ENCODE measurements around the gene RPL35. TPM values are rescaled to one million over a fixed set of nuclear protein-coding genes. Genes with fewer than 3 reads are reported as not detected.
"Not testable (repeated sequence)": the region's sequence is repeated elsewhere in the genome, so short reads cannot be mapped to it uniquely, and the experiment has no call there.

The RPL35 gene
- polyA plus RNA-seq, 1 donor: 2,149 TPM

DNA sequence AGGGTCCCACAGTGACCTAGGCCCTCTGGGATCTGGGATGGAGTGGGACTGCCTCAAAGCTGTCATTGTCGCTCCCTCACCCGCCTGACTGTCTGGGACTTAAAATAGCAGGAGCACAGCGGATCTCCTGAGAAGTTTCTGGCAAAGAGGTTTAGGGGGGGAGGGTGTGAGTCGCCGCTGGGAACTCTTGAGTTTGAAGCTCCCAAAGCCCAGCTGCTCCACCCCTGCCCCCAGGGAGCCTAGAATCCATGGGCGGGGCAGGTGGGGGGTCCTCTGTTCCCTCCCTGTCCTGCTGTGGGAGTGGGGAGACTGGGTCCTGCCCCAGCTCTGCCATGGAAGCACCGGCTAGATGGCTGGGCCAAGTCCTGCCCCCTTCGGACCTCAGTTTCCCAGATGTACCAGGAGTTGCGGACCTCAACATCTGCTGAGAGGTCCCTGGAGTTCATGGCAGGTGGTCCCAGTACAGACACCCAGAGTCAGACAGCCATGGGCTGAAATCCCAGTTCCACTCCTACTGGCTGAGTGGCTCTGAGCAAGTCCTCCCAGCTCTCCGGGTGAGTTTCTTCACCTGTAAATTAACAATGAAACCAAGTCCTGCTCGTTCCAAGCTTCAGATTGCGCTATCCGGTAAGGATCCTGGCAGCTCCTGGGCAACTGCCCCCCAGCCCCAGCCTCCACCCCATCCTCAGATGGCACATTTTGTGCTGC, 9.5 kb downstream of the RPL35 start:
- no peak for DNase-seq

DNA sequence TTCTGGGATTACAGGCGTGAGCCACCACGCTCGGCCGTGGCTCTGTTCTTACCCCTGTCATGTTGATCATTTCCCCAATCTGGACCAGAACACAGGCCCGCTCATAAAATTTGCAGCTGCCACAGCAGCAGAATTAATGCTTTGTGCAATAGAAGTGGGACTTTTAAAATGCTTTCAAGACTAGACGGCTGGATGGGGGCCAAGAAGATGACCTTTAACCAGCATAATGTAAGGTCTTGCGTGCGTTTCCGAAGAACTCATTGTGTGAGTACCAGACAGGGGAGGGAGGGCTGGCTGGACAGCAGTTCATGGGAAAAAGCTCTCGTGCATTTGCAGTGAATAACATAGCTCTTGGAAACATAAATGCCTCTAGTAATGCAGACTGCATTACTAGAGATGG, 12.0 kb downstream of the RPL35 start:
- DNase-seq: no peak

DNA sequence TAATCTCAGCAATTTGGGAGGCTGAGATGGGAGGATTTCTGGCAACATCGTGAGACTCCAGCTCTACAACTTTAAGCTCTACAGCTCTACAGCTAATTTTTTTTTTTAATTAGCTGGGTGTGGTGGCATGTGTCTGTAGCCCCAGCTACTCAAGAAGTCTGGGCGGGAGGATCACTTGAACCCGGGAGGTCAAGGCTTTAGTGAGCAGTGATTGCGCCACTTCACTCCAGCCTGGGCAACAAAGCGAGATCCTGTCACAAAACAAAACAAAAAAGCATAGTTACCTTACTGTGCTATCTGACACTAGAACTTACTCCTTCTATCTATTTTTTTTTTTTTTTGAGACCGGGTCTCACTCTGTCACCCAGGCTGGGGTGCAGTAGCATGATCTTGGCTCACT, 14.8 kb downstream of the RPL35 start:
- DNase-seq: no peak

DNA sequence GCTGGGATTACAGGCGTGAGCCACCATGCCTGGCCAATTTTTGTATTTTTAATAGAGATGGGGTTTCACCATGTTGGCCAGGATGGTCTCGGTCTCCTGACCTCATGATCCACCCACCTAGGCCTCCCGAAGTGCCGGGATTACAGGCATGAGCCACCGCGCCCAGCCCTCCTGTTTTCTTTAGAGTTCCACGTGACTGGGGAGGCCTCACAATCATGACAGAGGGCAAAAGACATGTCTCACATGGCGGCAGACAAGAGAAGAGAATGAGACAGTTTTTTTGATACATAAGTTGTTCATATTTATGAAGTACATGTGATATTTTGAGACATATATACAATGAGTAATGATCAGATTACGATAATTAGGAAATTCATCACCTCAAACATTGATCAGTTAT, 15.3 kb downstream of the RPL35 start:
- DNase-seq: not testable (repeated sequence)

DNA sequence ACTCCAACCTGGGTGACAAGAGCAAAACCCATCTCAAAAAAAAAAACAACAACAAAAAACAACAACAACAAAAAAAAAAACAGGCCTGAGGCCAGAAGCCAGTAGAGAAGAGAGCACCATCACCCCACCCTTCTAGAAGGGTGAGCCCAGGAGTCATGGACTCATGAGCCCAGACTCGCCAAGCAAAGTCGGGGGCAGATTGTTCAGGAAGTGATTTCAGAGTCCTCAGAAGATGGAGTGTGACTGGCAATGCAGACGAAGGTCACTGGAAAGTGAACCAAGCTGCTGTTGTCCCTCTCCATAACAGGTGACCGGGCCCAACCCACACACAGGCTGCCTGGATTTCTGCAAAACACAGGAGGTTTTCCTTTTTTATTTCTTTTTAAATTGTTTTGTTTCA, 17.5 kb downstream of the RPL35 start:
- no peak for DNase-seq

DNA sequence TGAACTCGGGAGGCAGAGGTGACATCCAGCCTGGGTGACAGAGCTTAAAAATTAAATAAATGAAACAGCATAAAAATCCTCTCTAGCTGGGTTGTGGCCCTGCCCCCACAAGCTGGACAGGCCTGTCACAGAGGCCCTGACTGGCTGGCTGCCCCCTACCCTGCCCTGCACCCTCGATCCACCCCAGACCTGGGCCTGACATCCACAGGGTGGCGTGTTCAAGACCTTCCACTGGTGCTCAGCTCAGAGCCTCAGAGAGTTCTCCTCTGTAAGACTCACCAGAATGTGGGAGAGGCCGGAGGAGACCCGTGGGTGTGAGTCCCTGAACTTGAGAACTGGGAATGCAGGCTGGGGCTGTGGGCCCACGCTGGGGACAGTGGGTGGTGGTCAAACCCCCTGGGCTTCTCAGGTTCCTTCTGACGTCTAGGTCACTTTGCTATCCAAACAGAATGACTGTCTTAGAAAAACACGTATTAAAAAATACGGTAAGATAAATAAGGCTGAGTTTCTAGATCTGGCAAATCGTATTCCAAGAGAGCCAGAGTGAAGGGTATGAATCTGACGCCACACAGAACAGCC, 18.2 kb downstream of the RPL35 start:
- DNase-seq: no peak

DNA sequence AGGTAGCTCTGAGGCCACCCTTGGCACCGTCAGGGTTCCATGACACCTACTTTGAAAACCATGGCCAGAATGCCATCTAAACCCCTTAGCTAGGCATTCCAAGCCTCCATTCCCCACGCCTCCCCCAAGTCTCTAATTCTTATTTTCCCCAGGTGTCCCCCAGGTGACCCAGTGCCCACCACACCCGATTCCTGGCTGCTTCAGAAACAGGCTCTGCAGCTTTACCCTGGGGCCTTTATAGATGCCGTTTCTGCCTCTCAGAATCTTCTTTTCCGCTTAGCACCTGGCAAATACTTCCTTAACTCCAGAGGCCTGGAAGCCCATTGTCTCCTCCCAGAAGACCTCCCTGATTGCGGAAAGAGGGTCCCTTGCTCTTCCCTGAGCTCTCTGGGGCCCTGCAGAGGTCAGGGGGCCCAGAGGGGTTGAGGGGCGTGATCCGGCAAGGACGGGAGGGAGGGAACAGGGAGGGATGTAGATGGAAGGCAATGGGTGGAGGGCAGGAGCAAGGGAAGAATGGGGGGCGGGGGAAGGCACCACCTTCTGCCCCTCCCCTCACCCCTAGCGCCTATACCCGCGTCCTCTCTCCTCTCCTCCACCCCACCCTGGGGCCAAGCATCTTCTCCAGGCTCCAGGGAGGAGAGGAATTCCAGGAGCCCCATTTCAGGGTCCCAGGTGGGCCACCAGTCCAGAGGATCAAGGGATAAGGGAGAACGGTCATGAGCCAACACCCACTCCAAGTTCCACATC, 20.5 kb downstream of the RPL35 start:
- DNase-seq: no peak

DNA sequence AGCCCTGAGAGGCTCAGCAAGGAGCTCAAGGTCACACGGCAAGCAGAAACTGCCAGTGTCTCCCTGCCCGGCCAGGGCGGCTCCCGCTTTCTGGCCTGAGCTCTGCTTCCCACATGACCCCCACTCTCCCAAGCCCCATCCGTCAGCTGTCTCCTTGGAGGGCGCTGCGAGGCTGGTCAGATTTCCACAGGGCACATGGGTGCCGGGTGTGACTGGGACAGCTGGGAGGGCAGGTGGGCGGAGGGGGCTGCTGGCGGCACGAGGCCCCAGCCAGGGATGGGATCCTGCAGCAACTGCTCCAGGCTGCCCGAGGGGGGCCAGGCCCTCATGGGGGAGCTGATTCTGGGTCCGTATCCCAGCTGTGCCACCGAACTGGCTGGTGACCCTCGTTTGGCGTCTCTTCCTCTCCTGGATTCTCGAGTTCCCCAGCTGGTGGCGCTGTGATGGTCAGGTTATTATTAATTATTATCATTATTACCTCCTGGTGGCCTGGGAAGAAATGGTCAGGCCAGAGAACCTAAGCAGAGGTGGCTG, 21.4 kb downstream of the RPL35 start:
- peak; percentile 62 for DNase-seq

DNA sequence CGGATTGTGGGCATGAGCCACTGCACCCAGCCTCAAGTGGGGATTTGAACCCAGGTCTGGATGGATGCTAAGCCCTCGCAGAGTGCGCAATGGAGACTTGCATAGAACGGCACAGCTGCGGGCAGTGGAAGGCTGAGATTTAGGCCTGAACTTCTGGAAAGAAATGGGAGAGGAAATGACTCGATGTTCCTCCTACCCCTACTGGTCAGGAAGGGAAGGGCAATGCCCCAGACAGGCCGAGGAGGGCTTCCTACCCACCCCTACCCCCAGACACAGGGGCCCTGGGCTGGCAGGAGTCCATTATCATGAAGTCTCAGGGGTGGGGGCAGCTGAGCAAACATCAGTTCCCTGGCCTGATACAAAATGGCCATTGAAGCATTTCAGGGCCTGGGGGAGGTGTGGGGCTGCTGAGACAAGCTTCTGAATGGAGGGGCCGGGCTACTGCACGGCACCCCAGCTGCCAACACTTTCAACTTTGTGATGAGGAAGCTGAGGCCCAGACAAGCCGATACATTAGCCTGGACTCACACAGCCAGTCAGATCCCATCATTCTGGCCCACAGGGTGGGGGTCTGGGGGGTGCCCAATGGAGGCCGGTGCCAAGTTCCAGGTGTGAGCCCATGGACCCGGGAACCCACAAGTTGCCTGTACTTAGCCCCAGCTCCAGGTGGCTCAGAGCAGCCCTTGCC, 22.0 kb downstream of the RPL35 start:
- no peak for DNase-seq

DNA sequence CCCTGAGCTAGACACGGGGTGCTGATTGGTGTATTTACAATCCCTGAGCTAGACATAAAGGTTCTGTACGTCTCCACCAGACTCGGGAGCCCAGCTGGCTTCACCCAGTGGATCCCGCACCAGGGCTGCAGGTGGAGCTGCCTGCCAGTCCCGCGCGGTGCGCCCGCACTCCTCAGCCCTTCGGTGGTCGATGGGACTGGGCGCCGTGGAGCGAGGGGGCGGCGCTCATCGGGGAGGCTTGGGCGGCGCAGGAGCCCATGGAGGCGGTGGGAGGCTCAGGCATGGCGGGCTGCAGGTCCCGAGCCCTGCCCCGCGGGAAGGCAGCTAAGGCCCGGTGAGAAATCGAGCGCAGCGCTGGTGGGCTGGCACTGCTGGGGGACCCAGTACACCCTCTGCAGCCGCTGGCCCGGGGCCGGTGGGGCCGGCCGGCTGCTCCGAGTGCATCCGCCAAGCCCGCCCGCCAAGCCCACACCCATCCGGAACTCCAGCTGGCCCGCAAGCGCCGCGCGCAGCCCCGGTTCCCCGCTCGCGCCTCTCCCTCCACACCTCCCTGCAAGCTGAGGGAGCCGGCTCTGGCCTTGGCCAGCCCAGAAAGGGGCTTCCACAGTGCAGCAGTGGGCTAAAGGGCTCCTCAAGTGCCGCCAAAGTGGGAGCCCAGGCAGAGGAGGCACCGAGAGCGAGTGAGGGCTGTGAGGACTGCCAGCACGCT, 23.0 kb downstream of the RPL35 start:
- DNase-seq: not testable (repeated sequence)

DNA sequence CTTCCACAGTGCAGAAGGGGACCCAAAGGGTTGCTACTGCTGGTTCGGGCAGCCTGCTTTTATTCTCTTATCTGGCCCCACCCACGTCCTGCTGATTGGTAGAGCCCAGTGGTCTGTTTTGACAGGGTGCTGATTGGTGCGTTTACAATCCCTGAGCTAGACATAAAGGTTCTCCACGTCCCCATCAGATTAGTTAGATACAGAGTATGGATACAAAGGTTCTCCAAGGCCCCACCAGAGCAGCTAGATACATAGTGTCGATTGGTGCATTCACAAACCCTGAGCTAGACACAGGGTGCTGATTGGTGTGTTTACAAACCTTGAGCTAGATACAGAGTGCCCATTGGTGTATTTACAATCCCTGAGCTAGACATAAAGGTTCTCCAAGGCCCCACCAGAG, 23.6 kb downstream of the RPL35 start:
- DNase-seq: not testable (repeated sequence)

DNA sequence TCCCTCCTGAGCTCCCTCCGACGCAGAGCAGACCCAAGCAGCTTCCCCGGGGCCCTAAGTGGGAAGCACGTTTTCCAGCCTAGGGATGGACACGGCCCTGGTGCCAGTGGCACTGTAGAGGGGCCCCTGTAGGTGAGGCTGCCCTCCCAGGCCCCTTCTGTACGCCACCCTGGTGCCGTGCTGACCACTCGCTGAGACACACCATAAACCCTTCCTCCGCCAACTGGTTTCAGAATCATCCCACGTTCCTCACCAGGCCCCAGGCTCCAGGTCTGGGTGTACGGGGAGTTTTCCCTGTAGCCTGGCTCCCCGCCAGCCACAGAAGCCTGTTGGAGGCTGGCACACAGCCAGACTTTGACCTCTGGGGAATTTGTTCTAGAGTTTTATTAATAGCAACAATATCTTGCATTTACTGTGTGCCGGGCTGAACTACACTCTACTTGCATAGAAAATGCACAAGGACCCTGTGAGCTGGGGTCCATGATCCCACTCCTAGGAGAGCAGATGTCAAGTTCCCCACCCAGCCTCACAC, 26.7 kb downstream of the RPL35 start:
- peak; percentile 61 for DNase-seq

DNA sequence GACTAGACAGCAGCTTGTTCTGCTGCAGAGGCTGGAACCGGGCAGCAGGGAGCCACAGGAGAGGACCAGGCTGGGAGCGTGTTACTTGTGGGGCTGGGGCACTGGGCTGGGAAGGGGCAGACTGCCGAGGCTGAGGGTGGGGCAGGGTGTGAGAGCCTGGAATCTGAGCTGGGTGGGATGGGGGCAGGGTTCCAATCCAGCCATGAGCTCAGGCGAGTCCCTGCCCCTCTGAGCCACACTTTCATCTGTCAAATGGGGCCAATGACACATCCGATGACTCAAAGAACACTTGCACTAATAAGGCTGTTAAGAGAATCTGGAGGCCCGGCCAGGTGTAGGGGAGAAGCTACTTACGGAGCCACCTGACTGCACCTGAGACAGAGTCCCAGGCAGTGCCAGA, 27.2 kb downstream of the RPL35 start:
- no peak for DNase-seq

DNA sequence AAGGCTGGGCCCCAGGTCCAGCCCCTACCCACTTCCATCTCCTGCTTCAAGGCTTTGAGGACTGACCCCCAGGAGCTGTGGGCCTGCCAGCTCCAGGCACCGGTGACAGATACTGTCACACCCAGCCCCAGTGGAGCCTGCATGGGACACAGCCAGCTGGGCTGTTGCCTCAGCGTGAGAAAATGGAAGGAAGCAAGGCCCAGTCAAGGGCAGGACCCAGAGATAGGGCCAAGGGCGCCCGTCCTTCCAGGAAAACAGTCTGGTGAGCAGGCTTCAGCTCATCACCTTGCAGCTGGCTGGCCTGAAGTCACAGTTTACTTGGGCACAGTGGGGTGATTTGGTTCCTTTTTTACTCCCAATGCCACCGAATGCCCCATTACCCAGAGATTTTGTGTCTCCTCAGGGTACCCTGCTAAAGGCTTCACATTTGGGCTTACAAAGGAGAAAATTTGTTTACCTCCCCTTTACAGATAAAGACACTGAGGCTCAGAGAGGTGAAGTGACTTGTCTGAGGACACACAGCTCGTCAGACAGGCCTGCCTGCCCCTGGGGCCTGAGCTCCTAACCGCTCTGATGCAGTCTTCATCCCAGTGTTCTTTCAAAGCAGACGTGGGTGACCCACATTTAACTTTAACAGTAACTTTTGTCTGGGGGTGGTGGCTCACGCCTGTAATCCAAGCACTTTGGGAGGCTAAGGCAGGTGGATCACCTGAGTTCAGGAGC, 30.0 kb downstream of the RPL35 start:
- DNase-seq: no peak

DNA sequence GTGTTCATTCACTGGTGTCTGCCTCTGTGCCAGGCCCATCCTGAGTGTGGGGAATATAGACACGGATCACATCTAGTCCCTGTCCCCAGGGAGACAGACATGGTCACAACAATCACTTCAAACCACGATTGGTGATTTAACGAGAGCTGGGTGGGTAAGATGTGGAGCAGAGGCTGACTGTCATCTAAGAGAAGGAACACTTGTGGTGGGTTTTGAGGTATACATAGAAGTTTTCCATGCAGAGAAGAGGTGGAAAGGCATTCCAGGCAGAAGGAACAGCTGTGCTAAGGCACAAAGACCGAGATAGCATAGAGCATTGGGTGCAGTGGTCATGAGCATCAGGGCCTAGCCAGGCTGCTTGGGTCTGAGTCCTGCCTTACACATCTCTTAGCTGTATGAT, 31.2 kb downstream of the RPL35 start:
- no peak for DNase-seq

DNA sequence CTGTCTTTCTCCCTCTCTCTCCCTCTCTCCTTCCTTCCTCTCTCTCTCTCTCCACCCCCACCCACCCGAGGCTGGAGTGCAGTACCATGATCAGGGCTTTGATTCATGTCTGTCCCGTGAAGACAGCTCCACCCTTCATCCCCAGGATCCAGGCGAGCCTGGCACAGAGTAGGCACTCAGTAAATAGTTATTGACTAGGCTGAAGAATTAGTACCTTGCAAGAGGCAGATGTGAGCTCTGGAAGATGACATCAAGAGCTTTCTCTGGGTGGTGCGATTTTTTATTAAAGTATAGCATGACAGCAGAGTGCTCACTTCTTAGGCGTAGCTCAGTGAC, 32.5 kb downstream of the RPL35 start:
- no peak for DNase-seq

DNA sequence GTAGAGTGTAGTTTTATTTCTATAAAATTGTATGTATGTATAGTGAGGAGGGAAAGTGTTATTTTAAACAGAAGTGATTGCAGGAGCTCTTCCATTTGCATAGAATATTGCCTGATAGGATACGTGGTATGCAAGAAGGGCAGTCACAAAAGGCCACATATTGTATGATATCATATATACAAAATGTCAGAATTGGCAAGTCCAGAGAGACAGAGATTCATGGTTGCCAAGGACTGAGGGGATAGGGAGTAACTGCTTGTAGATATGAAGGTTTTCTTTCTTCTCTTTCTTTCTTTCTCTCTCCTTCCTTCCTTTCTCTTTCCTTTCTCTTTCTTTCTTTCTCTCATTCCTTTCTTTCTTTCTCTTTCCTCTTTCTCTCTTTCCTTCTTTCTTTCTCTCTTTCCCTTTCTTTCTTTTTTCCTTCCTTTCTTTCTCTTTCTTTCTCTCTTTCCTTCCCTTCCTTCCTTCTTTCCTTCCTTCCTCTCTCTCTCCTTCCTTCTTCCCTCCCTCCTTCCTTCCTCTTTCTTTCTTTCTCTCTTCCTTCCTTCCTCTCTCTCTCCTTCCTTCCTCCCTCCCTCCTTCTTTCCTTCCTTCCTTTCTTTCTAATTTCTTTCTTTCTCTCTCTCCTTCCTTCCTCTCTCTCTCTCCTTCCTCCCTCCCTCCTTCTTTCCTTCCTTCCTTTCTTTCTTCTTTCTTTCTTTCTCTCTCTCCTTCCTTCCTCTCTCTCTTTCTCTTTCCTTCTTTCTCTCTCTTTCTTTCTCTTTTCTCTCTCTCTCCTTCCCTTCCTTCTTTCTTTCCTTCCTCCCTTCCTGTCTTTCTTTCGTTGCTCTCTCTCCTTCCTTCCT, 33.0 kb downstream of the RPL35 start:
- DNase-seq: no peak

DNA sequence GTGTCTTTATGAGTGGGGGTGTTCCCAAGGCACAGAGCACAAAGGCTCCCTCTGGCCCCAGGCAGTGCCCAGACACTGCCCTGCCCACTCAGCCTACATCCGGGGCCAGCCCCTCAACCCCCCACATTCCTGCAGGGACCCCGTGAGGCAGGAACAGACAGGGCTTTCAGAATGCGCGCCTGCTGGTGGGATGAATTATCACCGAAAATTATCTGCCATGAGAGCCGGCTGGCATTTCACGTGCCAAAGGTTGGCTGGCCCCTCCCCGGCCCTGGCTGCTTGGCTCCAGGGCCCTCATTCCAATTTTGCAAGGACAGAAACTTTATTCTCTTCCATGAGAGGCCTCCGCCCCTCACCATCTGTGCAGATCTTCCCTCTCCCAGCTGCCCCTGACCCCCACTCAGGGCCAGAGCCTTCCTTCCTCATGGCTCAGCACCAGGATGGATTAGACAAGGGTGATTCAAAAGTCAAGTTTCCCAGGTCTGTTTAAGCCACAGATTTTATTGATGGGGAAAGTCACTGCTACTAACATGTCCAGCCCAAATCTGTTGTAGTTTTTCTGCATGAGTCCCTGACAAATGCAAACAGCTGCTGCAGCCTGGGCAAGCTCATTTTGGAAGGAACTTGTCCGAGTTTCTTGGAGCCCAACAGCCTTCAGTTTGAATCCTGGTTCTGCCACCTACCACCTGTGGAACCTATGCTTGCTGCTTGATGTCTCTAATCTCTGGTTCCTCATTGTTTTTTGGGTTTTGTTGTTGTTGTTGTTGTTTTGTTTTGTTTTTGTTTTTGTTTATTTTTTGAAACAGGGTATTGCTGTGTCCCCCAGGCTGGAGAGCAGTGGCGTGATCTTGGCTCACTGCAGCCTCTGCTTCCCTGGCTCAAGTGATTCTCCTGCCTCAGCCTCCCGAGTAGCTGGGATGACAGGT, 40.8 kb downstream of the RPL35 start:
- DNase-seq: peak; percentile 56

All from hindlimb muscle (tissue), 1 donor.